Thoracic aorta endothelial cell (primary cell): ENCODE results near the gene NTF4. TPM values are rescaled to one million over a fixed set of nuclear protein-coding genes. Genes with fewer than 3 reads are reported as not detected.

Experiments
- small RNA-seq: library from RNA; depleted of rRNA; stranded (forward); fragments of <200 nt; gene quantifications from one replicate; pipeline ENCODE3, GENCODE V24; 2012
- total RNA-seq: library from RNA; depleted of rRNA; stranded (reverse); fragments of >200 nt; gene quantifications from 2 replicates; pipeline ENCODE4 v1.2.3, GENCODE V29; 2012

The NTF4 gene
- total RNA-seq: not detected in 2 replicates

GRCh38 chr19:49064768-49065611, at the start of gene NTF4:
TSS of gene NTF4 (minus strand) at chr19:49064818. CDS start at chr19:49061997, 2,821 bp downstream.

DNA sequence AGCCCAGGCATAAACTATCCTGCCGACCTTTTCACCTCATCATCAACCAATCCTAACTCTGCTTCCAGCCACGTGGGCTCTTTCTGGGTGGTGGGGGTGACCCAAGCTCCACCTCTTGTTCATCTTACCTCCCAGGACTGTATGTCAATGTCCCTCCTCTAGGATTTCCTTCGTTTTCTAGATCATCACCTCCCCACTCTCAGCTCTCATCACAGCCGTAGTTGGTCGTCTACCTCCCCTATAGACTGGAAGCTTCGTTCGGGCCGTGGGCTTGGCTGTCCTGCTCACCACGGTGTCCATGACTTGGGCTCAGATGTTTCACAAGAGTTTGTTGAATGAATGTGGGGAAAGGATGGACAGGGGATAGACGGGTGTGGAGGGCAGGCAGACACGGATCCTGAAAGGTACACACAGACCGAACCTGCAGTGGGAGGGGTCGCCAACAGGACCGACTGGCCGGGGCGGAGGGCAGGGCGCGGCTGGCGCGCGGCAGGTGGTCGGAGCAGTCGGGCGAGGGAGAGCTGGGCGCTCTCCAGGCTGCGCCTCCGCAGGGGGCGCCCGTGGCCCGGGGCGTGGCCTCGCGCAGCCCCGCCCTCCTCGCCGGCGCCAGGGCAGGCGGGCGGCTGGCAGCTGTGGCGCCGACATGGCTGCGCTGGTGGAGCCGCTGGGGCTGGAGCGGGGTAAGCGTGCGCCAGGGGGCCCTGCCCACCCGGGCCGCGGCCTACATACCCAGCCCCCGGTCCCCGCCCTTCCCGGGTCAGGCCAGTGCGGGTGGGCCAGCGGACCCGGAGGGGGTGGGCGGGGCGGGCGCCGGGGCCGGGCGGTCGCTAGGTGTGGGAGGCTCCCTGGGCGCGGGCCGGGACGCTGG, 49.4 kb upstream of the NTF4 start, which contains the start of gene LIN7B:
LIN7B (plus strand) TSS at position 609 of the 868 bp plus-strand sequence; CDS start at position 644, 35 bp downstream.

DNA sequence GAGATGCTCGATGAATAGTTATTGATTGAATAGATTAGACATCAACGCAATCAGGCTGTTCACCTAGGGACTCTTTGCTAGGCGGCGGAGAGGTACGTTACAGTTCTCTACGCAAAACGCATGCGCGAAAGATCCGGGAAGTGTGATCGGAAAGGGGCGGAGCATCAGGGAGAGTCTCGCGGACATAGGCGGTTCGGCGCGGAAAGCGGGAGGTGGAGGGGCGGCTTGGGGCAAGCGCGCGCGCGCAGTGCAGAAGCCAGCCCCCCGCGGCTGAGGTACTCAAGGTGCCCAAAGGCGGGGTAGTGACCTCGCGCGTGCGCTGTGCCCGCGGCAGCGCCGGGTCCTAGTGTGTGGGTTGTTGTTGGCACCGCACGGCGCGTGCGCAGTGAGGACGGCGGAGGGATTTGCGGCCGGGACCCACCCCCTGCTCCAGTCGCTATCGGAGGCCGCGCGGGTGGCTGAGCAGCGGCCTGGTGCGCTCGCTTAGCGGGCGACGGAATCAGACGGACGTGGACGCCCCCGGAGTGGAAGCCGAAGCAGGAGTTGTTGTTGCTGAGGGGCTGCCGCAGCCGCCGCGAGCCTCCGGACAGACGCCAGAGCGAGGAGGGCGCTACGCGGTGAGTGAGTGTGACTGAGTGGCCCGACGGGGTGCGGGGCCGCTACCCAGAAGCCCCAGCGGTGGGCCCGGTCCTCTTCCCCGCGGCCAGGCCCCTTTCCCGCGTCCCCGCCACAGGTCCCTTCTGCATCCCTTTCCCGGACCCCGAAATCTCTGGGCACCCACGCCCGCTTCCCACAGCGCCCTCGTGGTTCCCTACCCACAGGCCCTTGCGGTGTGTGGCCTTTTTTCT, 20.6 kb upstream of the NTF4 start, which contains the start of gene SNRNP70:
SNRNP70 (plus strand) TSS at position 432 of the 848 bp plus-strand sequence. CDS start 964 bp downstream, outside the sequence.

DNA sequence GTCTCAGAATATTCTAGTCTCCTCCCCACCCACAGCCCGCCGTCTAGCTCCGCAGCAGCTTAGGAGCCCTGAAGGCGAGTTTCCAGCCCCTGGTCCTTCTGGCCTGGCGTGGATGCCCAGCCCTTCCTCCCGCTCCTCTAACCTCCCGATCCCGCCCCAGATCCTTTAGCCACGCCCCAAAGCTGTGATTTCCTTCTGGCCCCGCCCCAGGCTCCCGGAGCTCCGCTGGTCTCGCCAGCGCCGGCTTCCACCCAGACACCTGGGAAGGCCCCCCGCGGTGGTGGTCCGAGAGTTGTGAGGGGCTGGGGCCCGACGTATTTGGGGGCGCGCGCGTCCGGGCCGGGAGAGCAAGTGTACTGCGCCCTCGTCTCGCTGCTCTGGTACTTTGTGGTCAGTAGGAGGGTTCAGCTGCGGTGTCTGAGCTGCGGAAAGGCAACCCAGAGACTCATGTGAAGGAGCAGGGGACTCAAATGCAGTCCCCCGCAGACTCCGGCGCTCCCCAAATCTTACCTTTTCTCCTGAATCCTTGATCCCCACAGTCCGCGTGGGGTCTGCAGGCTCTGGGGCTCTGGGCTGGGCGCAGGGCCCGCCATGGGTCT, 6.9 kb downstream of the NTF4 start, which contains the start of gene CGB7:
CGB7 (minus strand) TSS at position 114 of the 599 bp plus-strand sequence. CDS start 2,374 bp downstream, outside the sequence.

DNA sequence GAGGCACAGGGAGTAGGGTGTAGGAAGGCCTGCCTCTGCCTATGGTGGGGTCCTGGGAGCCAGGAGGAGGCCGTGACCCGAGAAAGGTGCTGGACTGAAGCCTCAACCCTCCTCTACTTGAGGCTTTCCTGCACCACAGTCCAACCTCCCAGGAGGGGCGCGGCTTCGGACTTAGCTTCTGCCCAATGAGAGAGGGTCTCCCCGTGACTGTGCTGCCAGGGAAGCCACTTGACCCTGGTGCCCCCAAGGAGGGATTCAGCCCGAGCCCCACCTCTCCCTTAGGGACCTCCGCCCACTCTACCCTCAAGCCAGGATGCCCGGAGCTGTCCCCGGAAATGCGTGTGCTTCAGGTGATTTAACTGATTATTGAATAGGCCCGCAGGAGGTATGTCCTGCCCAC, 15.6 kb downstream of the NTF4 start, which contains the start of gene CGB8:
CGB8 (minus strand) TSS at position 101 of the 400 bp plus-strand sequence. CDS start 372 bp downstream, outside the sequence.

DNA sequence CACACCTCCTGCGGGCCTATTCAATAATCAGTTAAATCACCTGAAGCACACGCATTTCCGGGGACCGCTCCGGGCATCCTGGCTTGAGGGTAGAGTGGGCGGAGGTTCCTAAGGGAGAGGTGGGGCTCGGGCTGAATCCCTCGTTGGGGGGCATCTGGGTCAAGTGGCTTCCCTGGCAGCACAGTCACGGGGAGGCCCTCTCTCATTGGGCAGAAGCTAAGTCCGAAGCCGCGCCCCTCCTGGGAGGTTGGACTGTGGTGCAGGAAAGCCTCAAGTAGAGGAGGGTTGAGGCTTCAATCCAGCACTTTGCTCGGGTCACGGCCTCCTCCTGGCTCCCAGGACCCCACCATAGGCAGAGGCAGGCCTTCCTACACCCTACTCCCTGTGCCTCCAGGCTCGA, 21.1 kb downstream of the NTF4 start, which contains the start of gene CGB5:
CGB5 (plus strand) TSS at position 301 of the 400 bp plus-strand sequence. CDS start 362 bp downstream, outside the sequence.

GRCh38 chr19:49036815-49037214, 27.8 kb downstream of the NTF4 start, which contains the start of gene CGB1:
TSS of gene CGB1 (minus strand) at chr19:49036895. CDS start at chr19:49036711, 184 bp downstream.

DNA sequence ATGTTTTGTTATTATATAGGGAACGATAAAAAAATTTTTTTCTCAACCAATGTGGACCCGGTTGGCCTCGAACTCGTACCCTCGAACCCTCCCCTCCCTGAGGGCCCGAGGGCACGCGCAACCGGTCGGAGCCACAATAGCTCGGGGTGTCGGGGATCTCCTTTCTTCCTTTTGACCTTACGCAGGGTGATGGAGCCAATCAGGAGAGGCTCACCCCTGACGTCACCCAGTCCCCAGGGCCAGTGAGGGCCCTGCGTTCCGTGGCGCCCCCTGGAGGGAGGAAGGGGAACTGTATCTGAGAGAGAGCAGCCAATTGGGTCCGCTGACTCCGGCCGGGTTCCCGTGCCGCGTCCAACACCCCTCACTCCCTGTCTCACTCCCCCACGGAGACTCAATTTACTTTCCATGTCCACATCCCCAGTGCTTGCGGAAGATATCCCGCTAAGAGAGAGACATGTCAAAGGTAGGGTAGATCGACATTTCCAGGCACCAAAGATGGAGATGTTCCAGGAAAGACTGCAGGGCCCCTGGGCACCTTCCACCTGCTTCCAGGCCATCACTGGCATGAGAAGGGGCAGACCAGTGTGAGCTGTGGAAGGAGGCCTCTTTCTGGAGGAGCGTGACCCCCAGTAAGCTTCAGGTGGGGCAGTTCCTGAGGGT, 32.8 kb downstream of the NTF4 start, which contains the start of gene CGB2:
CGB2 (plus strand) TSS at position 249 of the 660 bp plus-strand sequence; CDS start at position 455, 206 bp downstream.

DNA sequence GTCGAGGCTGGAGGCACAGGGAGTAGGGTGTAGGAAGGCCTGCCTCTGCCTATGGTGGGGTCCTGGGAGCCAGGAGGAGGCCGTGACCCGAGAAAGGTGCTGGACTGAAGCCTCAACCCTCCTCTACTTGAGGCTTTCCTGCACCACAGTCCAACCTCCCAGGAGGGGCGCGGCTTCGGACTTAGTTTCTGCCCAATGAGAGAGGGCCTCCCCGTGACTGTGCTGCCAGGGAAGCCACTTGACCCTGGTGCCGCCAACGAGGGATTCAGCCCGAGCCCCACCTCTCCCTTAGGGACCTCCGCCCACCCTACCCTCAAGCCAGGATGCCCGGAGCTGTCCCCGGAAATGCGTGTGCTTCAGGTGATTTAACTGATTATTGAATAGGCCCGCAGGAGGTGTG, 40.4 kb downstream of the NTF4 start, which contains the start of gene CGB3:
CGB3 (minus strand) TSS at position 101 of the 400 bp plus-strand sequence. CDS start 362 bp downstream, outside the sequence.

DNA sequence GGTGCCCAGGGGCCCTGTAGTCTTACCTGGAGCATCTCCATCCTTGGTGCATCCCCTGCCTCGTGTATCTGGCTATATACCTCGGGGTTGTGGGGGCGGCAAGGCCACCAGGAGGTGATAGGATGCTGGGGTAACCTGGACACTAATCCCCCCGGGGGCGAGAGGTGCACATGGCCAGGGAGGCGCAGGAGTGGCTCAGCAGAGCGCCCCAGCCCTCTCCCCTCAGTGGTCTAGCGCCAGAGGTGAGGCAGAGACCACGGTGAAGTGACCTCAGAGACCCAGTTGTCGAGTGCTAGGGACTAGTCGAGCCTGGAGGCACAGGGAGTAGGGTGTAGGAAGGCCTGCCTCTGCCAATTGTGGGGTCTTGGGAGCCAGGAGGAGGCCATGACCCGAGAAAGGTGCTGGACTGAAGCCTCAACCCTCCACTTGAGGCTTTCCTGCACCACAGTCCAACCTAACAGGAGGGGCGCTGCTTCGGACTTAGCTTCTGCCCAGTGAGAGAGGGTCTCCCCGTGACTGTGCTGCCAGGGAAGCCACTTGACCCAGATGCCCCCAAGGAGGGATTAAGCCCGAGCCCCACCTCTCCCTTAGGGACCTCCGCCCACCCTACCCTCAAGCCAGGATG, 47.5 kb downstream of the NTF4 start, which contains the start of gene LHB:
LHB (minus strand) TSS at position 51 of the 625 bp plus-strand sequence; CDS start at position 41, 10 bp downstream.

Small RNAs within 50 kb of the gene (small RNA-seq; reads per million reads assigned to genes)
- not detected for gene RN7SL708P

Other genes starting within 250 kb of the NTF4 start
- gene HSD17B14, start 228.3 kb downstream of the NTF4 start, total RNA-seq: 2.7 and 6.2 TPM in 2 replicates
- gene PLEKHA4, start 196.2 kb downstream of the NTF4 start, total RNA-seq: 4.4 and 5.6 TPM in 2 replicates
- gene PPP1R15A, start 192.4 kb downstream of the NTF4 start, total RNA-seq: 35.7 and 43.0 TPM in 2 replicates
- 0.40 TPM in 1 of 2 replicates, not detected in the other for gene TULP2, start 166.1 kb downstream of the NTF4 start, total RNA-seq
- gene NUCB1, start 164.5 kb downstream of the NTF4 start, total RNA-seq: 193 and 203 TPM in 2 replicates
- gene DHDH, start 131.1 kb downstream of the NTF4 start, total RNA-seq: not detected in 2 replicates
- gene BAX, start 109.9 kb downstream of the NTF4 start, total RNA-seq: 81.7 and 89.2 TPM in 2 replicates
- 1,330 and 1,646 TPM in 2 replicates for gene FTL, start 99.5 kb downstream of the NTF4 start, total RNA-seq
- 45.9 and 46.9 TPM in 2 replicates for gene GYS1, start 71.5 kb downstream of the NTF4 start, total RNA-seq
- gene RUVBL2, start 70.9 kb downstream of the NTF4 start, total RNA-seq: 152 and 220 TPM in 2 replicates
- not detected in 2 replicates for gene LHB, start 47.7 kb downstream of the NTF4 start, total RNA-seq
- not detected in 2 replicates for gene CGB3, start 40.5 kb downstream of the NTF4 start, total RNA-seq
- not detected in 2 replicates for gene CGB2, start 32.9 kb downstream of the NTF4 start, total RNA-seq
- not detected in 2 replicates for gene CGB1, start 27.9 kb downstream of the NTF4 start, total RNA-seq
- gene CGB5, start 21.0 kb downstream of the NTF4 start, total RNA-seq: 0.22 TPM in 1 of 2 replicates, not detected in the other
- gene CGB8, start 15.7 kb downstream of the NTF4 start, total RNA-seq: not detected in 2 replicates
- 0.13 and 0.29 TPM in 2 replicates for gene CGB7, start 7.1 kb downstream of the NTF4 start, total RNA-seq
- not detected in 2 replicates for gene KCNA7, start 7.9 kb upstream of the NTF4 start, total RNA-seq
- 169 and 205 TPM in 2 replicates for gene SNRNP70, start 20.6 kb upstream of the NTF4 start, total RNA-seq
- gene LIN7B, start 49.6 kb upstream of the NTF4 start, total RNA-seq: 0.93 and 1.1 TPM in 2 replicates
- 0.80 and 0.93 TPM in 2 replicates for gene C19orf73, start 54.3 kb upstream of the NTF4 start, total RNA-seq
- 1.7 and 3.2 TPM in 2 replicates for gene PPFIA3, start 54.7 kb upstream of the NTF4 start, total RNA-seq
- not detected in 2 replicates for gene HRC, start 90.6 kb upstream of the NTF4 start, total RNA-seq
- 14.1 and 16.5 TPM in 2 replicates for gene TRPM4, start 93.0 kb upstream of the NTF4 start, total RNA-seq